Embryonic facial prominence (tissue), 1 donor: Measurements from ENCODE around the gene SPRR4.
"Not testable (repeated sequence)": the region's sequence is repeated elsewhere in the genome, so short reads cannot be mapped to it uniquely, and the experiment has no call there.

Source experiments
- DNase-seq: peaks from one replicate; pipeline ENCODE4 v3.0.0-alpha.2; 2016; ENCODE audit errors: extremely low spot score

SPRR4 gene

GRCh38 chr1:153021829-153022228 lies 51.4 kb downstream of the SPRR4 start:
- DNase-seq = not testable (repeated sequence)
